ENCODE measurements around the gene LDLRAP1. TPM values are rescaled to one million over a fixed set of nuclear protein-coding genes. Genes with fewer than 3 reads are reported as not detected.
"Not testable (repeated sequence)": the region's sequence is repeated elsewhere in the genome, so short reads cannot be mapped to it uniquely, and the experiment has no call there.

Gene LDLRAP1
- 10 to 100 TPM; 19.1 to 25.9 (median 20.5) TPM for polyA plus RNA-seq (ENCODE audit: low read depth in 6 of 6)

GRCh38 chr1:25543425-25544242 lies at the start of gene LDLRAP1:
TSS of gene LDLRAP1 (plus strand) at chr1:25543606. CDS start at chr1:25543699, 93 bp downstream.
- no peaks in the 10 kb centered on the region for H3K36me3 Mint-ChIP-seq
- no peaks in the 10 kb centered on the region for H3K9me3 Mint-ChIP-seq
- peak within 1 kb of the TSS; percentile 80 to 90 (median 84) for H3K4me3 Mint-ChIP-seq
- no peaks in the 10 kb centered on the region for H3K27me3 Mint-ChIP-seq
- ATAC-seq (ENCODE audit: low read depth in 2 of 2) = peak; percentile 83
- peak within 1 kb of the TSS in 2 of 6 donors; percentile 47 to 71 for H3K27ac Mint-ChIP-seq
- peaks cover 17 to 23% (median 20%) of the 10 kb centered on the region in 3 donors for H3K4me1 Mint-ChIP-seq
- peak; percentile 51 for DNase-seq

GRCh38 chr1:25494952-25495351 lies 48.5 kb upstream of the LDLRAP1 start:
- ATAC-seq (ENCODE audit: low read depth in 2 of 2) = no peak
- Mint-ChIP-seq H3K4me1 (peaks cover 0 to 4% (median 0%) of the 10 kb centered on the region in 3 donors), H3K27me3 (no peaks in the 10 kb centered on the region), H3K36me3 (peaks cover 48 to 51% of the 10 kb centered on the region in 2 donors), H3K27ac (peak overlapping the region in 1 of 6 donors; percentile 7), H3K4me3 (no peak overlapping the region), H3K9me3 (no peaks in the 10 kb centered on the region)
- DNase-seq = no peak

GRCh38 chr1:25500694-25501093 lies 42.7 kb upstream of the LDLRAP1 start:
- DNase-seq (no peak), ATAC-seq (ENCODE audit: low read depth in 2 of 2) (no peak)
- H3K4me3 Mint-ChIP-seq = no peak overlapping the region
- no peaks in the 10 kb centered on the region for H3K9me3 Mint-ChIP-seq
- H3K27ac Mint-ChIP-seq = peak overlapping the region in 1 of 6 donors; percentile 28
- H3K36me3 Mint-ChIP-seq = peaks cover 15 to 22% of the 10 kb centered on the region in 2 donors
- peaks cover 4 to 8% (median 8%) of the 10 kb centered on the region in 3 donors for H3K4me1 Mint-ChIP-seq
- peaks cover 1 to 3% (median 3%) of the 10 kb centered on the region in 3 donors for H3K27me3 Mint-ChIP-seq

DNA sequence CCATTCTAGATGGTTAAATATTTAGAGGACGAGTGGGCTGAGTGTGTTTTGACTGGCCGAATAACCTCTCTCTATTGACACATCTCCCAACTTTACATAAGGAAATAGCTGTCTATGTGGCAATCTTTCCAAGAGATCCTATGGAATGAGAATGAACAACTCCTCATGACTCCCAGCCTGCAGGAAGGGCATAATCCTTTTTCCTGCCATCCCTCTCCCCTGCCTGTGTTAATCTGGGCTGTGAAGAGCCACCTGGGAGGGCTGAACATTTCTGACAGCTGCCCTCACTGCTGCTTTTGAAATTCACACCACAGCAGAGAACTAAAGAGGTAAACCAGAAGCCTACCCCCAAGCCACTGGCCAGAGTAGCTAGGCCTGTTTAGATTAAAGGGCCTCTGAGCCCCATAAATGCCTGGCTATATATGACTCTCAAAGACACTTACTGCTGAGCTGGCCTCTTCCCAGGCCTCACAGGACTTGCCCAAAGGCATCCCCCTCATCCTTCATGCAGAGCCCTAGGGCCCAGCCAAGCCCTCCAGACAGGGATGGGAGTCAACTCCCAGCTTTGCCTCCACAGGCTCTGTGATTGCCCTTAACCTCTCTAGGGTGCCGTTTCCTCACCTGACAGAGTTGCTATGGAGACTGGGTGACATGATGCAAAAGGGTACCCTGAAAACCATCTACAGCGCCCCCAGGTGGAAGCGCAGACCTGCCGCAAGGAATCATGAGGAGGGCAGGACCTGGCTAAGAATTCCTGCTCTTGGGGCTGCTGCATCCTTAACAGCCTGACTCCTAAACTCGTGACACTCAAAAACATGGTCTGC lies 42.0 kb upstream of the LDLRAP1 start:
- peaks cover 11 to 20% of the 10 kb centered on the region in 2 donors for H3K36me3 Mint-ChIP-seq
- no peak for ATAC-seq (ENCODE audit: low read depth in 2 of 2)
- no peaks in the 10 kb centered on the region for H3K9me3 Mint-ChIP-seq
- H3K4me3 Mint-ChIP-seq = no peak overlapping the region
- DNase-seq = no peak
- peaks cover 7 to 11% (median 10%) of the 10 kb centered on the region in 3 donors for H3K4me1 Mint-ChIP-seq
- no peak overlapping the region for H3K27ac Mint-ChIP-seq
- H3K27me3 Mint-ChIP-seq = peaks cover 5 to 10% (median 9%) of the 10 kb centered on the region in 3 donors

DNA sequence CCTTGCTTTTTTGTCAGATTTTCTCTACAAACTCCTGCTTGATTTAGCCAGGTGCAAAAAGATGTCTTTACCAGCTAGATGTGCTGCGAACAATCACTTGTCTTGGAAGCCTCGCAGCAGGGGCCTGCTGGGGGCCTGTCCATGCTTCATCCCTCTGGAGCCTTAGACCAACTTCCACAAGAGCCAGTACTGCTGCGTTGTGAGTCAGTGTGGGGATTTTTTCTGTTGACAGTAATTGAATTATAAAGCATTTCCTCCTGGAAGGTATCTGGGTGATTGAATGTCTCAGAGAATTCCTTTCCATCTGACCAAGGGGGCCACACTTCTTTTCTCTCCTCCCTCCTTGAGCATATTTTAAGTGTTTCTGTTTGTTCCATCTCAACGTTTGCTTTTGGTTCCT lies 40.4 kb upstream of the LDLRAP1 start:
- Mint-ChIP-seq H3K27ac (peak overlapping the region in 1 of 6 donors; percentile 75), H3K9me3 (no peaks in the 10 kb centered on the region), H3K4me3 (no peak overlapping the region), H3K27me3 (peaks cover 5 to 13% (median 11%) of the 10 kb centered on the region in 3 donors), H3K36me3 (peaks cover 4 to 7% of the 10 kb centered on the region in 2 donors), H3K4me1 (peaks cover 8 to 11% (median 10%) of the 10 kb centered on the region in 3 donors)
- DNase-seq (no peak), ATAC-seq (ENCODE audit: low read depth in 2 of 2) (no peak)

GRCh38 chr1:25503551-25504426 lies 39.6 kb upstream of the LDLRAP1 start:
- peak; percentile 70 to 79 for ATAC-seq (ENCODE audit: low read depth in 2 of 2)
- no peaks in the 10 kb centered on the region for H3K9me3 Mint-ChIP-seq
- no peak overlapping the region for H3K4me3 Mint-ChIP-seq
- peaks cover 5 to 13% (median 11%) of the 10 kb centered on the region in 3 donors for H3K27me3 Mint-ChIP-seq
- H3K36me3 Mint-ChIP-seq = no peaks in the 10 kb centered on the region
- peak; percentile 40 for DNase-seq
- H3K27ac Mint-ChIP-seq = no peak overlapping the region
- H3K4me1 Mint-ChIP-seq = peaks cover 8 to 11% (median 10%) of the 10 kb centered on the region in 3 donors

GRCh38 chr1:25504706-25505595 lies 38.5 kb upstream of the LDLRAP1 start:
- Mint-ChIP-seq H3K4me3 (no peak overlapping the region), H3K9me3 (no peaks in the 10 kb centered on the region), H3K27me3 (peaks cover 5 to 13% (median 11%) of the 10 kb centered on the region in 3 donors), H3K4me1 (peaks cover 8 to 11% (median 10%) of the 10 kb centered on the region in 3 donors), H3K27ac (no peak overlapping the region), H3K36me3 (no peaks in the 10 kb centered on the region)
- no peak for DNase-seq
- ATAC-seq (ENCODE audit: low read depth in 2 of 2) = peak; percentile 30 to 52

- H3K27ac Mint-ChIP-seq = peak overlapping the region in 2 of 6 donors; percentile 25 to 55
- no peak overlapping the region for H3K4me3 Mint-ChIP-seq
- no peak for ATAC-seq (ENCODE audit: low read depth in 2 of 2)
- no peaks in the 10 kb centered on the region for H3K36me3 Mint-ChIP-seq
- no peaks in the 10 kb centered on the region for H3K9me3 Mint-ChIP-seq
- DNase-seq = no peak
- H3K27me3 Mint-ChIP-seq = peaks cover 5 to 13% (median 11%) of the 10 kb centered on the region in 3 donors
- H3K4me1 Mint-ChIP-seq = peaks cover 8 to 11% (median 10%) of the 10 kb centered on the region in 3 donors
Measured at GRCh38 chr1:25505656-25506385, 37.6 kb upstream of the LDLRAP1 start.

GRCh38 chr1:25506566-25507463 lies 36.6 kb upstream of the LDLRAP1 start:
- DNase-seq; H3K9me3 Mint-ChIP-seq; H3K36me3 Mint-ChIP-seq; ATAC-seq (ENCODE audit: low read depth in 2 of 2); H3K4me3 Mint-ChIP-seq: not testable (repeated sequence)
- peaks cover 8 to 11% (median 10%) of the 10 kb centered on the region in 3 donors for H3K4me1 Mint-ChIP-seq
- peak overlapping the region in 1 of 6 donors; percentile 55 for H3K27ac Mint-ChIP-seq
- peaks cover 5 to 13% (median 11%) of the 10 kb centered on the region in 3 donors for H3K27me3 Mint-ChIP-seq

GRCh38 chr1:25513666-25514065 lies 29.7 kb upstream of the LDLRAP1 start:
- Mint-ChIP-seq H3K36me3 (no peaks in the 10 kb centered on the region), H3K27ac (peak overlapping the region in 1 of 6 donors; percentile 9), H3K4me3 (no peak overlapping the region), H3K9me3 (peaks cover 0 to 10% (median 0%) of the 10 kb centered on the region in 7 donors), H3K4me1 (no peaks in the 10 kb centered on the region), H3K27me3 (peaks cover 0 to 5% (median 0%) of the 10 kb centered on the region in 3 donors)
- no peak for ATAC-seq (ENCODE audit: low read depth in 2 of 2)
- DNase-seq = no peak

GRCh38 chr1:25515033-25515432 lies 28.4 kb upstream of the LDLRAP1 start:
- Mint-ChIP-seq H3K27me3 (peaks cover 0 to 5% (median 0%) of the 10 kb centered on the region in 3 donors), H3K36me3 (no peaks in the 10 kb centered on the region), H3K9me3 (peaks cover 0 to 10% (median 0%) of the 10 kb centered on the region in 7 donors), H3K4me1 (no peaks in the 10 kb centered on the region), H3K4me3 (no peak overlapping the region), H3K27ac (peak overlapping the region in 1 of 6 donors; percentile 35)
- DNase-seq (no peak), ATAC-seq (ENCODE audit: low read depth in 2 of 2) (no peak)
